C4-2B (cell line): ENCODE results near the gene GALK1.

Experiments used
- H3K27ac ChIP-seq: fragments of 450-650 bp; 2 replicates; pipeline ENCODE4 v1.5.1; 2017
- ZFX ChIP-seq: fragments of 450-650 bp; IDR thresholded peaks from 2 replicates; pipeline ENCODE4 v1.6.1; 2017
- TF ChIP-seq, protein P1 (sequence below): fragments of 450-650 bp; conservative IDR thresholded peaks from 2 replicates; pipeline ENCODE4 v1.5.1; 2017; ENCODE audit warnings: mild to moderate bottlenecking

GALK1 gene

DNA sequence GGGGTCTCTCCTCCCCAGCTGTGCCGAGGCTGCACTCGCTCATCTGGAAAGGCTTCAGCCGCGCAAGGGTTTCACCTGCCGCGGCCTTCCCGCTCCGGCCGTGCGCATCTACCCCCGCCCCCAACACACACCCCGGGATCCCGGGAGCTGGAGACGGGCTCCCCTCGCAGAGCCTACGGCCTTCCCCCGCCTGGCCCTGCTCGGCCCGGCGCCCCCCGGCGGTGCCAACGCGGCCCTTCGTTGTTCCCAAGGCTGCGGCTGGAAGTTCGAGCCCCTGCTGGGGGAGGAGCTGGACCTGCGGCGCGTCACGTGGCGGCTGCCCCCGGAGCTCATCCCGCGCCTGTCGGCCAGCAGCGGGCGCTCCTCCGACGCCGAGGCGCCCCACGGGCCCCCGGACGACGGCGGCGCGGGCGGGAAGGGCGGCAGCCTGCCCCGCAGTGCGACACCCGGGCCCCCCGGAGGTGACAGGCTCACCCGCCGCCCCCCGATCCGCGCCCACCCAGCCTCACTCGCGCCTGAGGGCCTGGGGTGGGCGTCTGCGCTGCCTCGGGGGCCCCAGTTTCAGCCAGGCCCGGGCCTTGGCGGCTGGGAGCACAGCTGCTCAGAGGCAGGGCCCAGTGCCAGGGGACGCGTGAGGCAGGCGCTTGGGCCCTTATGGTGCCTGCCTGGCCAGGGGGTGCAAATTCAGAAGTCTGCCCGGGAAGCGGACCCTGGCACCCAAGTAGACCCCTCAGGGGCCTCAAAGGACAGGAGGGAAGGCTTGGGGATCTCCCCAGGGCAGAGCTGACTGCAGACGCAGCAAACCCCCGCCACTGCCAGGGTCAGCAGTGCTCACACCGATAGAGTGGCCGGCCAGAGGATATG, 11.2 kb downstream of the GALK1 start:
- no peak overlapping the region for H3K27ac ChIP-seq
- TF ChIP-seq ZFX = no peak
- TF ChIP-seq, protein P1, sequence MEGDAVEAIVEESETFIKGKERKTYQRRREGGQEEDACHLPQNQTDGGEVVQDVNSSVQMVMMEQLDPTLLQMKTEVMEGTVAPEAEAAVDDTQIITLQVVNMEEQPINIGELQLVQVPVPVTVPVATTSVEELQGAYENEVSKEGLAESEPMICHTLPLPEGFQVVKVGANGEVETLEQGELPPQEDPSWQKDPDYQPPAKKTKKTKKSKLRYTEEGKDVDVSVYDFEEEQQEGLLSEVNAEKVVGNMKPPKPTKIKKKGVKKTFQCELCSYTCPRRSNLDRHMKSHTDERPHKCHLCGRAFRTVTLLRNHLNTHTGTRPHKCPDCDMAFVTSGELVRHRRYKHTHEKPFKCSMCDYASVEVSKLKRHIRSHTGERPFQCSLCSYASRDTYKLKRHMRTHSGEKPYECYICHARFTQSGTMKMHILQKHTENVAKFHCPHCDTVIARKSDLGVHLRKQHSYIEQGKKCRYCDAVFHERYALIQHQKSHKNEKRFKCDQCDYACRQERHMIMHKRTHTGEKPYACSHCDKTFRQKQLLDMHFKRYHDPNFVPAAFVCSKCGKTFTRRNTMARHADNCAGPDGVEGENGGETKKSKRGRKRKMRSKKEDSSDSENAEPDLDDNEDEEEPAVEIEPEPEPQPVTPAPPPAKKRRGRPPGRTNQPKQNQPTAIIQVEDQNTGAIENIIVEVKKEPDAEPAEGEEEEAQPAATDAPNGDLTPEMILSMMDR = no peak

DNA sequence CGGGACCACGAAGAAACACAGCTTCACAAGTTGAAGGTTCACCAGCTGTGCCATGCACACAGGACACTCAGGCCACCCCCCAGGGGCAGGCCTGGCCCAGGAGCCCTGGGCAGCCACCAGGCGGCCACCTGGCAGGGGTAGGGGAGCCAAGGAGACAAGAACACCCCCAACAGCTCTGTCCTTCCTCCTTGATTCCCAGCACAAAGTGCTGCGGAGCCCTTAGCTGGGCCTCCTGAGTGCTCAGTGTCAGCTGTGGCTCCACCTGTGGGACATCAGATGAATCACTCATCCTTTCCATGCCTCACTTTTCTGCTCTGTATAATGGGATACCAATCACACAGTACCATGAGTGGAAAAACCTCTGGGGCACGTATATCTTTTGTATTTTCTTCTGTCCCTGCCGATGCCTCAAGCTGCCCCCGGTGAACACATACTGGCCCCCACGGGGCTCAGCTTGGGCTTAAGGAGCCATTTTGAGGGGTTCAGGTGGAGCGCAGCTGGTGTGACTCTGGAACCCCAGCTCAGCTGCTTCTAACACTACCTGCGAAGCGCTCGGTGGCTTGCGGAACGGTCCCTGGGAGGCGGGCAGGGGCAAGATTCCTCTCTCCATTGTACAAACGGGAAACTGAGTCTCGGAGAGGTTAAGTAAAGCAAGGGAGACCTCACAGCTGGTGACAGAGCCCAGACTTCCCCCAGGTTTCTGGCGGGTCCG, 12.0 kb downstream of the GALK1 start:
- TF ChIP-seq, protein P1 = peak; percentile 43
- TF ChIP-seq ZFX = no peak
- H3K27ac ChIP-seq = no peak overlapping the region

DNA sequence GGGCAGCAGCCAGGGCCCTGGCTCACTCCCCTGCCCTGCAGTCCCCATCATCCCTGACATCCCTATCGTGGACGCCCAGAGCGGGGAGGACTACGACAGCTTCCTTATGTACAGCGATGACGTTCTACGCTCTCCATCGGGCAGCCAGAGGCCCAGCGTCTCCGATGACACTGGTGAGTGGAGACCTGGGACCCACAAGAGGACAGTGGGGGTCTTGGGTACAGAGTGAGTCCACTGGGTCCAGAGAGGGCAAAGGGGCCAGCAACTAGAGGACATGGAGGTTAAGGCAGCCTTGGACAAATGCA, 12.6 kb downstream of the GALK1 start:
- no peak overlapping the region for H3K27ac ChIP-seq
- no peak for TF ChIP-seq ZFX
- TF ChIP-seq, protein P1 = no peak

DNA sequence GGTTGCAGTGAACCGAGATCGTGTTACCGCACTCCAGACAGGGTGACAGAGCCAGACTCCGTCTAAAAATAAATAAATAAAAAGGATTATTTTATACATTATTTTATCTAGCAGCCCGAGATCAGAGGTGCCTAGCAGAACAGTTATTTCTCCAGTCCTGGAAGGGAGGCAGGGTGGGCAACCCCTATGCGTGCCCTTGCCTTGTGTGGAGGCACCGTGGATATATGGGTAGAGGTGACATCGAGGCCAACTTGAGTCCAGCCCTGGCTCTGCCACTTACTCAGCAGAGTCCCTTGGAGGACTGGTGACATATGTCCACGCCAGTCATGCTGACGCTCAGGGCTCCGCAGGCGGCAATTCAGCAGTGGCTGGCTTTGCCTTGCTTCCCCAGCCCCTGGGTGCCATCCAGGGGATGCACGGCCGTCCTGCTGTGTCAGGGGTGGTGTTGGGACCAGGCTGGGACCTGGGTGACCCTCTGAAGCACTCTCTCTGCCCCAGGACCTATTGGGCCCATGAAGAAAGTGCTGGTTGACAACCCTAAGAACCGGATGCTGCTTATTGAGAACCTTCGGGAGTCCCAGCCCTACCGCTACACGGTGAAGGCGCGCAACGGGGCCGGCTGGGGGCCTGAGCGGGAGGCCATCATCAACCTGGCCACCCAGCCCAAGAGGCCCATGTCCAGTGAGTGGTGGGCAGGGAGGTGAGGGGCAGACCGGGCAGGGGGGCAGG, 13.2 kb downstream of the GALK1 start:
- H3K27ac ChIP-seq = no peak overlapping the region
- TF ChIP-seq, protein P1 = no peak
- no peak for TF ChIP-seq ZFX

DNA sequence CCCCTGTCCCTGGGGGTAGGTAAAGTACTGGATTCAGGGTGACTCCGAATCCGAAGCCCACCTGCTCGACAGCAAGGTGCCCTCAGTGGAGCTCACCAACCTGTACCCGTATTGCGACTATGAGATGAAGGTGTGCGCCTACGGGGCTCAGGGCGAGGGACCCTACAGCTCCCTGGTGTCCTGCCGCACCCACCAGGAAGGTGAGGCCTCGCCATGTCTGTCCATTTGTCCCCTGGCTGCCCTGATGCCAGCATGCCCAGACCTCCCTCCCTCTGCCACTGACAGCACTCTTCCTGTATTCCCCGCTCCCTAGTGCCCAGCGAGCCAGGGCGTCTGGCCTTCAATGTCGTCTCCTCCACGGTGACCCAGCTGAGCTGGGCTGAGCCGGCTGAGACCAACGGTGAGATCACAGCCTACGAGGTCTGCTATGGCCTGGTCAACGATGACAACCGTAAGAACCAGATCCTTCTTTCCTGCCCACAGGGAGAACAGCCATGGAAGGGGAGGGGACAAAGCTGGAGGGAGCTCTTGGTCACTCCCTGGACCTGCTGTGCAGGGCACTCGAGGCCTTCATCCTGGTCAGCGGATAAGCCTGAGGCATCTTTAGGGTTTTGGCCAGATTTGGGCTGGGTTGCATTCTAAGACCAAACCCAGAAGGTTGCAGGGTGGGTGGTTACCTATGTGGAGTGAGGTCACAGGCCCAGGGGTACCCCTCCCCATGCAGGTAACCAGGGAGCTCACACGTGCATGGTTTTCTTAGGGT, 14.2 kb downstream of the GALK1 start:
- no peak overlapping the region for H3K27ac ChIP-seq
- TF ChIP-seq, protein P1 = no peak
- TF ChIP-seq ZFX = no peak

DNA sequence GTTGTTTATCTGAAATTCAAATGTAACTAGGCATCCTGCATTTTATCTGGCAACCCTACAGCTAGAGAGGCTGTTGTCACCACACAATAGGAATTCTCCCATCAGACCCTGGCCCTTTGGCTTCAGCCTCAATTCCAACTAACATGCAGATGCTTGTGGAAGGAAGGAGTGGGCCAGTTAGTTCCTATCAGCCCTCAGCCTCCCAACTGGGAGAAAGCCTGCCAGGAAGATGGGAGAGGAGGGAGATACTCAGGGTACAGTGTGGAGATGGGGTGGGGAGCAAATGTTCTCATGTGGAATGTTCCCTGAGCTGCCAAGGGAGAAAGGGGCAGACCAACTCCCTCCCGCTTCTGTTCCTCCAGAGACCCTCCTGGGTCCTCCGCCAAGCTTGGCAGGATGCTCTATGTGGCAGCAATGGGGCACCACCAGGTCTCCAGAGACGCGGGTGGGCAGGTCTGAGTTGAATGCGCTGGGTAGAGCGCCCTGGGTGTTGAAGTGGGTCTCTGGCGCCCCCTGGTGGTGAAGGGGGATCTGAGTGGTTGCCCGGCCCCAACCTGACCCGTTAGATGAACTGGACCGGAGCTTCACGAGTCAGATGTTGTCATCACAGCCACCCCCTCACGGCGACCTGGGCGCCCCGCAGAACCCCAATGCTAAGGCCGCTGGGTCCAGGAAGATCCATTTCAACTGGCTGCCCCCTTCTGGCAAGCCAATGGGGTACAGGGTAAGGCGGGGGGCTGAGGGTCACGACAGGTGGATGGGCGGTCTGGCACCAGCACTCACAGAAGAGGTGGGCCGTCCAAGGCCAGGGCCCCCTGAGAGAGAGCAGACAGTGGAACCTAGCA, 15.2 kb downstream of the GALK1 start:
- H3K27ac ChIP-seq = no peak overlapping the region
- no peak for TF ChIP-seq ZFX
- TF ChIP-seq, protein P1 = peak; percentile 97
